K562 (cell line): ENCODE data around the gene CPVL. TPM values are rescaled to one million over a fixed set of nuclear protein-coding genes. Genes with fewer than 3 reads are reported as not detected.

Source experiments
- ATAC-seq: fragments of 200-7000 bp; cut with Tn5 transposase; 3 replicates; pipeline ENCODE4 v1.9.1; 2020; ENCODE audit warnings: moderate library complexity
- BruUV-seq: library from RNA; stranded (reverse); fragments of 400-500 nt; replicated peaks from 2 replicates; lab custom pipeline; 2021; lab: Mats Ljungman, UMichigan
- CTCF ChIA-PET: fragments of 300-600 bp; formaldehyde crosslinking; extraction: SDS; loops from one replicate; lab custom pipeline; 2021; ENCODE audit warnings: low intra/inter-chr PET ratio; lab: Yijun Ruan, JAX
- POLR2A ChIA-PET: fragments of 300-600, 350-650 bp; sonication (Branson Sonifier 250); formaldehyde crosslinking; extraction: SDS; loops from one replicate; lab custom pipeline; 2021; ENCODE audit warnings: antibody characterized with exemption, inconsistent platforms; lab: Yijun Ruan, JAX
- DNase-seq, 4 experiments: peaks; one replicate each; pipeline versions ENCODE4 v3.0.0 to v3.0.0-alpha.2; 2011 to 2018; ENCODE audit warnings: low spot score in 3 of 4, mixed read lengths in 3 of 4; ENCODE audit errors: extremely low read depth in 1 of 4
- FAIRE-seq: peaks from 2 replicates; lab custom pipeline; 2011; peaks lifted over from hg19 to GRCh38; lab: Jason Lieb, UNC
- H2AFZ ChIP-seq: 2 replicates; pipeline ENCODE4 v1.6.0; 2011; ENCODE audit warnings: low read depth, low read length, control low read depth, inconsistent platforms
- H3K27ac ChIP-seq: fragments of 200-600 bp; 3 replicates; pipeline ENCODE4 v1.8.0; 2011; ENCODE audit warnings: low read depth, mild to moderate bottlenecking, control low read depth, inconsistent platforms, low read length, moderate library complexity, mixed read lengths; ENCODE audit errors: extremely low read depth
- H3K27me3 ChIP-seq, 2 experiments: fragments of 300-600 bp in 1 of 2; 2 replicates in 1 of 2; 3 replicates in 1 of 2; pipeline versions ENCODE4 v1.6.0 to v1.8.0; 2011; ENCODE audit warnings: inconsistent platforms in 2 of 2, low read length in 2 of 2, mild to moderate bottlenecking in 1 of 2, mixed read lengths in 1 of 2, moderate library complexity in 1 of 2; ENCODE audit not compliant: control insufficient read depth in 2 of 2, insufficient read depth in 2 of 2
- H3K36me3 ChIP-seq: fragments of 300-600 bp; 3 replicates; pipeline ENCODE4 v1.8.0; 2011; ENCODE audit warnings: mild to moderate bottlenecking, low read length, inconsistent platforms; ENCODE audit not compliant: control insufficient read depth, insufficient read depth
- H3K4me1 ChIP-seq, 2 experiments: fragments of 200-600 bp in 1 of 2; replicated peaks in 1 of 2; 2 replicates in 1 of 2; 3 replicates in 1 of 2; pipeline versions ENCODE4 v1.5.1 to v1.8.0; 2011; ENCODE audit warnings: inconsistent platforms in 2 of 2, low read length in 2 of 2, mild to moderate bottlenecking in 1 of 2, mixed read lengths in 1 of 2, moderate library complexity in 1 of 2; ENCODE audit not compliant: control insufficient read depth in 2 of 2, insufficient read depth in 2 of 2
- H3K4me2 ChIP-seq: 2 replicates; pipeline ENCODE4 v1.6.1; 2011; ENCODE audit warnings: low read length, control low read depth, inconsistent platforms, mixed read lengths; ENCODE audit not compliant: insufficient read depth
- H3K4me3 ChIP-seq: fragments of 200-600 bp; sonication (generic), shearing (Covaris generic); 2 replicates; pipeline ENCODE4 v1.5.1; 2016; ENCODE audit warnings: control low read depth, inconsistent platforms
- H3K79me2 ChIP-seq: fragments of 200-600 bp; 3 replicates; pipeline ENCODE4 v1.8.0; 2011; ENCODE audit warnings: low read length, inconsistent platforms; ENCODE audit not compliant: control insufficient read depth, insufficient read depth
- H3K9ac ChIP-seq, 2 experiments: 2 replicates each; pipeline versions ENCODE4 v1.6.0 to v1.6.1; 2011; ENCODE audit warnings: low read depth in 2 of 2, low read length in 2 of 2, control low read depth in 1 of 2, inconsistent platforms in 1 of 2, mild to moderate bottlenecking in 1 of 2, mixed read lengths in 1 of 2; ENCODE audit not compliant: insufficient read depth in 1 of 2
- H3K9me1 ChIP-seq: one replicate; pipeline ENCODE4 v1.6.0; 2011; ENCODE audit warnings: inconsistent platforms, mild to moderate bottlenecking, low read length, moderate library complexity; ENCODE audit not compliant: control insufficient read depth, insufficient read depth
- H3K9me3 ChIP-seq: replicated peaks from 2 replicates; pipeline ENCODE4 v1.5.1; 2011; ENCODE audit warnings: low read depth, low read length, inconsistent platforms; ENCODE audit not compliant: control insufficient read depth, insufficient read depth
- H4K20me1 ChIP-seq: replicated peaks from 2 replicates; pipeline ENCODE4 v1.6.1; 2011; ENCODE audit warnings: low read length, inconsistent platforms, mixed read lengths; ENCODE audit not compliant: control insufficient read depth, insufficient read depth
- CBX3 ChIP-seq, 2 experiments: IDR thresholded peaks; 1 replicate in 1 of 2; 2 replicates in 1 of 2; pipeline ENCODE4 v1.6.1; 2012; ENCODE audit warnings: inconsistent platforms in 2 of 2, low read length in 2 of 2, borderline replicate concordance in 1 of 2, control low read depth in 1 of 2
- SIX5 ChIP-seq, 2 experiments: IDR thresholded peaks; 2 replicates each; pipeline ENCODE4 v1.6.1; 2011; ENCODE audit warnings: low read length in 2 of 2, borderline replicate concordance in 1 of 2, low read depth in 1 of 2, mild to moderate bottlenecking in 1 of 2, moderate library complexity in 1 of 2; ENCODE audit not compliant: insufficient read depth in 1 of 2
- SREBF1 ChIP-seq: fragments of 150-350 bp; IDR thresholded peaks from 2 replicates; pipeline ENCODE4 v1.6.1; 2014; ENCODE audit warnings: antibody characterized with exemption, low read depth, low read length, borderline replicate concordance
- XRCC3 ChIP-seq: fragments of 450-650 bp; IDR thresholded peaks from 2 replicates; pipeline ENCODE4 v1.6.1; 2017; ENCODE audit warnings: mild to moderate bottlenecking, moderate library complexity
- ZNF695 ChIP-seq: fragments of 450-650 bp; formaldehyde crosslinking; IDR thresholded peaks from 2 replicates; pipeline ENCODE4 v1.4.0; 2020; ENCODE audit warnings: mild to moderate bottlenecking, moderate library complexity
- WGBS: fragments of 100-300 bp; shearing (Covaris generic); methylation state at CpG from one replicate; pipeline ENCODE4 v1.1.6; 2016; ENCODE audit warnings: low coverage, mixed read lengths; ENCODE audit not compliant: insufficient coverage; ENCODE audit errors: missing lambda C conversion rate; 5-methylcytosine and 5-hydroxymethylcytosine counted together
- in situ Hi-C: fragments of 300-500 bp; cut with MboI; formaldehyde crosslinking; loops from 4 replicates; pipeline ENCODE4 v1.15.0; 2018; ENCODE audit warnings: inconsistent platforms, mixed read lengths
- intact Hi-C: fragments of 100-400 bp; cut with micrococcal nuclease; formaldehyde crosslinking; loops from 2 replicates; pipeline ENCODE4 v1.14.2; 2022
- polyA plus RNA-seq, 8 experiments: library from polyadenylated mRNA; depleted of rRNA in 4 of 8; stranded (reverse) in 5 of 8; unstranded in 3 of 8; fragments of >200 nt; fragmentation: Nextera tagmentation in 2 of 8; fragmentation: Illumina TruSeq in 1 of 8; extraction: Ambion mirVana in 2 of 8; extraction: Trizol in 1 of 8; gene quantifications; 2 replicates each; pipeline versions ENCODE4 v1.2.1 to v1.2.3, GENCODE V29; 2011 to 2014; ENCODE audit warnings: inconsistent platforms in 1 of 8, missing spikeins in 1 of 8
- total RNA-seq, 7 experiments: library from RNA; depleted of rRNA in 6 of 7; stranded (reverse); fragments of >200 nt in 6 of 7; fragmentation: Illumina TruSeq in 2 of 7; extraction: Trizol in 2 of 7; gene quantifications; 2 replicates each; pipeline versions ENCODE4 v1.2.1 to v1.2.3, GENCODE V29; 2011 to 2021; ENCODE audit warnings: low replicate concordance in 1 of 7

Gene CPVL
- total and polyA plus RNA-seq, 9 of the 15 experiments (the other 6 are each of a cell fraction or from before 2014, with no cell fraction given) = 0.89 to 2.4 (median 1.5) TPM

DNA sequence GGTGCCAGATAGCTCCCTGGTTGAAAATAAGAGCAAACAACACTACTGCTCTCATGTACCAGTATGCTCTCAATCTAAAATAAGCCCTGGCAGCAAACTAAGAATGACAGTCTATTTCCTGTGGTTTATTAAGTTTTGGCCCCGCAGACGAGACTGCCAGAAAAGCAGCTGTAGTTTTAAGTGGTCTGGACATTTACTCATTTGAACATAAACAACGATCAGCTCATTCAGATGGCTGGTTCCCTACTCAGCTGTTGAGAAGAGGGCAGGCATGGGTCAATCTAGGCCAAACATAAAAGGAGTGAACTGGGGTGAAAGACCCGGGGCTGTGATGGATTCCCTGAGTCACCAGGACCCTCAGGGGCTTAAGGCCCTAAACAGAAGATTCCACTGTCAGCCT is 192.7 kb downstream of the CPVL start:
- ATAC-seq (no peak), DNase-seq (no peak), FAIRE-seq (no peak)
- Histone ChIP-seq H2AFZ (no peak overlapping the region), H3K9me1 (no peaks in the 10 kb centered on the region), H3K27me3 (no peaks in the 10 kb centered on the region), H3K27ac (no peak overlapping the region), H3K9me3 (no peaks in the 10 kb centered on the region), H3K79me2 (no peaks in the 10 kb centered on the region), H3K4me2 (no peak overlapping the region), H4K20me1 (no peaks in the 10 kb centered on the region), H3K9ac (no peak overlapping the region), H3K4me3 (no peak overlapping the region), H3K4me1 (no peaks in the 10 kb centered on the region), H3K36me3 (no peaks in the 10 kb centered on the region)
- BruUV-seq = no TSS peak
- ChIA-PET POLR2A (no interaction called here), CTCF (no interaction called here)
- TF ChIP-seq CBX3 (IDR thresholded peaks at IDR 0.05; ENCODE audit: borderline replicate concordance in 1 of 2, low read length in 2 of 2) (no peak), SREBF1 (no peak), XRCC3 (no peak), ZNF695 (CRISPR knock-in tag) (no peak), SIX5 (IDR thresholded peaks at IDR 0.05; ENCODE audit: borderline replicate concordance in 1 of 2, insufficient read depth in 1 of 2, low read depth in 1 of 2, low read length in 2 of 2) (no peak)
- WGBS = 0% methylated on average over 4 of the region's 4 CpGs
- in situ Hi-C loops = no loop called here
- intact Hi-C loops = no loop called here

Other genes starting within 250 kb of the CPVL start
- not detected in 2 replicates for gene TRIL, start 188.2 kb downstream of the CPVL start, total RNA-seq (2014; rRNA removed)
- gene TRIL, start 188.2 kb downstream of the CPVL start, total RNA-seq (2014; rRNA removed; fragmentation: Illumina TruSeq; extraction: Trizol) = not detected in 2 replicates
- not detected in 2 replicates for gene TRIL, start 188.2 kb downstream of the CPVL start, total RNA-seq (2015; rRNA removed; fragmentation: Illumina TruSeq; extraction: Trizol)
- not detected in 2 replicates for gene TRIL, start 188.2 kb downstream of the CPVL start, total RNA-seq (2021)
- gene TRIL, start 188.2 kb downstream of the CPVL start, polyA plus RNA-seq (2011; rRNA removed) = not detected in 2 replicates
- gene TRIL, start 188.2 kb downstream of the CPVL start, polyA plus RNA-seq (2014; fragmentation: Illumina TruSeq; extraction: Trizol) = not detected in 2 replicates
- not detected for gene TRIL, start 188.2 kb downstream of the CPVL start, polyA plus RNA-seq (2014; fragmentation: Nextera tagmentation; extraction: Ambion mirVana)
- not detected in 2 replicates for gene TRIL, start 188.2 kb downstream of the CPVL start, polyA plus RNA-seq (2014; rRNA removed)
- gene CHN2, start 48.2 kb upstream of the CPVL start, total RNA-seq (2014; rRNA removed) = 0.41 and 2.1 TPM in 2 replicates
- gene CHN2, start 48.2 kb upstream of the CPVL start, total RNA-seq (2014; rRNA removed; fragmentation: Illumina TruSeq; extraction: Trizol) = 0.29 and 0.33 TPM in 2 replicates
- 0.29 and 0.94 TPM in 2 replicates for gene CHN2, start 48.2 kb upstream of the CPVL start, total RNA-seq (2015; rRNA removed; fragmentation: Illumina TruSeq; extraction: Trizol)
- gene CHN2, start 48.2 kb upstream of the CPVL start, total RNA-seq (2021) = 0.38 and 0.44 TPM in 2 replicates
- gene CHN2, start 48.2 kb upstream of the CPVL start, polyA plus RNA-seq (2011; rRNA removed) = 4.3 TPM in 1 of 2 replicates, not detected in the other
- 0.15 and 0.21 TPM in 2 replicates for gene CHN2, start 48.2 kb upstream of the CPVL start, polyA plus RNA-seq (2014; fragmentation: Illumina TruSeq; extraction: Trizol)
- under 1 TPM; 0.13 to 0.32 TPM for gene CHN2, start 48.2 kb upstream of the CPVL start, polyA plus RNA-seq (2014; fragmentation: Nextera tagmentation; extraction: Ambion mirVana)
- gene CHN2, start 48.2 kb upstream of the CPVL start, polyA plus RNA-seq (2014; rRNA removed) = 0.12 TPM in 1 of 2 replicates, not detected in the other